Nephron (organoid): ENCODE data around the gene E2F1.

ENCODE experiments used
- H3K27ac Mint-ChIP-seq, 3 experiments: 2 replicates each; pipeline ENCODE4 v1.8.0; 2020; ENCODE audit warnings: mixed read lengths in 3 of 3, mild to moderate bottlenecking in 2 of 3, moderate library complexity in 1 of 3
- H3K27me3 Mint-ChIP-seq: 2 replicates; pipeline ENCODE4 v1.8.0; 2021; ENCODE audit warnings: low read depth, mild to moderate bottlenecking, moderate library complexity, mixed read lengths
- H3K36me3 Mint-ChIP-seq: 2 replicates; pipeline ENCODE4 v1.8.0; 2020; ENCODE audit warnings: low read depth, mixed read lengths
- H3K4me1 Mint-ChIP-seq: 2 replicates; pipeline ENCODE4 v1.8.0; 2020; ENCODE audit warnings: mixed read lengths
- H3K4me3 Mint-ChIP-seq, 3 experiments: 2 replicates each; pipeline ENCODE4 v1.8.0; 2020; ENCODE audit warnings: mild to moderate bottlenecking in 3 of 3, mixed read lengths in 3 of 3, moderate library complexity in 2 of 3
- H3K9me3 Mint-ChIP-seq: 2 replicates; pipeline ENCODE4 v1.8.0; 2020; ENCODE audit warnings: mixed read lengths
- TF ChIP-seq, protein P1 (sequence below), 3 experiments: fragments of 200-600 bp; sonication (generic); IDR thresholded peaks; one replicate each; pipeline ENCODE4 v1.5.0; 2021; ENCODE audit warnings: antibody characterized with exemption in 3 of 3; ENCODE audit not compliant: unreplicated experiment in 3 of 3

E2F1 gene

DNA sequence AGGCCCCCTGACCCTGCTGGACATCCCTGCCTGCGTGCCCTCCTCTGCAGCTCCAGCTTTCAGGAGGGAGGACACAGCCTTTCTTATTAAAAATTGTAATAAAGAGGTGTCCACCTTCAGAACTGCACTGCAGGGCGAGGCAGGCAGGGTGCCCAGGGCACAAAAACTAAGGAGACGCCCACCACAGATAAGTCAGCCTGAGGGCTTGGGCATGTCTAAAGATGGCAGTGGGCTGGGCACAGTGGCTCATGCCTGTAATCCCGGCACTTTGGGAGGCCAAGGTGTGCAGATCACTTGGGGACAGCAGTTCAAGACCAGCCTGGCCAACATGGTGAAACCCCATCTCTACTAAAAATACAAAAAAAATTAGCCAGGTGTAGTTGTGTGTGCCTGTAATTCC, 31.0 kb downstream of the E2F1 start:
- Mint-ChIP-seq H3K27ac (peak overlapping the region; percentile 67 to 90 (median 84)), H3K4me3 (no peak overlapping the region), H3K4me1 (peaks cover 12% of the 10 kb centered on the region), H3K36me3 (no peaks in the 10 kb centered on the region), H3K27me3 (no peaks in the 10 kb centered on the region), H3K9me3 (no peaks in the 10 kb centered on the region)
- TF ChIP-seq, protein P1, sequence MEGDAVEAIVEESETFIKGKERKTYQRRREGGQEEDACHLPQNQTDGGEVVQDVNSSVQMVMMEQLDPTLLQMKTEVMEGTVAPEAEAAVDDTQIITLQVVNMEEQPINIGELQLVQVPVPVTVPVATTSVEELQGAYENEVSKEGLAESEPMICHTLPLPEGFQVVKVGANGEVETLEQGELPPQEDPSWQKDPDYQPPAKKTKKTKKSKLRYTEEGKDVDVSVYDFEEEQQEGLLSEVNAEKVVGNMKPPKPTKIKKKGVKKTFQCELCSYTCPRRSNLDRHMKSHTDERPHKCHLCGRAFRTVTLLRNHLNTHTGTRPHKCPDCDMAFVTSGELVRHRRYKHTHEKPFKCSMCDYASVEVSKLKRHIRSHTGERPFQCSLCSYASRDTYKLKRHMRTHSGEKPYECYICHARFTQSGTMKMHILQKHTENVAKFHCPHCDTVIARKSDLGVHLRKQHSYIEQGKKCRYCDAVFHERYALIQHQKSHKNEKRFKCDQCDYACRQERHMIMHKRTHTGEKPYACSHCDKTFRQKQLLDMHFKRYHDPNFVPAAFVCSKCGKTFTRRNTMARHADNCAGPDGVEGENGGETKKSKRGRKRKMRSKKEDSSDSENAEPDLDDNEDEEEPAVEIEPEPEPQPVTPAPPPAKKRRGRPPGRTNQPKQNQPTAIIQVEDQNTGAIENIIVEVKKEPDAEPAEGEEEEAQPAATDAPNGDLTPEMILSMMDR (IDR thresholded peaks at IDR 0.05; ENCODE audit: unreplicated experiment in 3 of 3) = no peak

DNA sequence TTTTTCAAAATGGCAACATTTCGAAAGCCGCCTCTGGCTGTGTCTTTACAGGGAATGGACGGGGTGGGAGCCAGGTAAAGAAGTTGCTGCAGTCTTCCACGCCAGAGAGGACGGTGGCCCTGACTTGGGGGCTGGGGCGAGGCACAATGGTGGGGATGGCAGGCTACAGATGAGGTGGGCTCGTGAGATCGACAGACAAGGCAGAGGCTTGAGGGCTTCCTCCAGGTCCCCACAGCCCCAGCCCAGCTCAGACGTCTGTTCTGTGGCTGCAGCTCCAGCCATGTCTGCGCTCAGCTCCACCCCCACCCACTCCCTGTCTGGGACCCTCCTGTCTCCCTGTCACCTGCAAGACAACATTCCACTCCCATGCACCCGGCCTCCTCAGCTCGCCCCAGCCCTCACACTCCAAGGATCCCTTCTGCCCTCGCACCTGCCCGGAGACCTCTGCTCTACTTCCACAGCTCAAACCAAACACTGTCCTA, 31.5 kb downstream of the E2F1 start:
- Mint-ChIP-seq H3K4me3 (peak overlapping the region in 1 of 3 experiments; percentile 38), H3K27ac (peak overlapping the region; percentile 67 to 90 (median 84)), H3K27me3 (no peaks in the 10 kb centered on the region), H3K36me3 (no peaks in the 10 kb centered on the region), H3K9me3 (no peaks in the 10 kb centered on the region), H3K4me1 (peaks cover 12% of the 10 kb centered on the region)
- TF ChIP-seq, protein P1 (IDR thresholded peaks at IDR 0.05; ENCODE audit: unreplicated experiment in 3 of 3) = no peak

DNA sequence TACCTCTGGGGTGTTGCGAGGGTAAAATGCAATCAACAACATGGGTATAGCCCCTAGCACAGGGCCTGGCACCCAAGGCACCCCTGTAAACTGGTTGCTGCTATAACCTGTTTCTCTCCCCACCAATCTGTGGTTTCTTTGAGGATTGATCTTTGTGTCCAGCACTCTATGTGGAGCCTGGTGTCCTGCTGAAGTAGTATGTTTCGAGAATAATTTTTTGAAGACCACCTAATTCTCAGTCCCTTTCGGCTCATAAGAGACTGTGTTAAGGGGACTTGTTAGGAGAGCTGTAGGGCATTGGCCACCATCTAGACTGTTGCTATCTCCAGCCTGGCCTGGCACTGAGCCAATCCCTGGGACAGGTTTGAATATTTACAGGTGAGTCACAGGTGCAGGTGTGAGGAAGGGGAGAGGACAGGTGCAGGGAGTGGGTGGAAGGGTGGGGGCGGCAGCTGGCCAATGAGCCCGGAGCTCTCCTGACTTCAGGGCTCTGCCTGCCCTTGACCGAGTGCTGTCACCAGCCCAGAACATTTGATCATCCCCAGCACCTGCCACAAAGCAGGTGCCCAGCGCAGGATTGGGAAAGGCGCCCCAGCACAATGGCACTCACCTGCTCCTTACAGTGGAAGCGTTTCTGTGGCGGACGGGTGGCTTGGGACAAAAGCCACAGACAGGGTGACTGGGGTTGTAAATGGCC, 32.1 kb downstream of the E2F1 start:
- no peaks in the 10 kb centered on the region for H3K9me3 Mint-ChIP-seq

DNA sequence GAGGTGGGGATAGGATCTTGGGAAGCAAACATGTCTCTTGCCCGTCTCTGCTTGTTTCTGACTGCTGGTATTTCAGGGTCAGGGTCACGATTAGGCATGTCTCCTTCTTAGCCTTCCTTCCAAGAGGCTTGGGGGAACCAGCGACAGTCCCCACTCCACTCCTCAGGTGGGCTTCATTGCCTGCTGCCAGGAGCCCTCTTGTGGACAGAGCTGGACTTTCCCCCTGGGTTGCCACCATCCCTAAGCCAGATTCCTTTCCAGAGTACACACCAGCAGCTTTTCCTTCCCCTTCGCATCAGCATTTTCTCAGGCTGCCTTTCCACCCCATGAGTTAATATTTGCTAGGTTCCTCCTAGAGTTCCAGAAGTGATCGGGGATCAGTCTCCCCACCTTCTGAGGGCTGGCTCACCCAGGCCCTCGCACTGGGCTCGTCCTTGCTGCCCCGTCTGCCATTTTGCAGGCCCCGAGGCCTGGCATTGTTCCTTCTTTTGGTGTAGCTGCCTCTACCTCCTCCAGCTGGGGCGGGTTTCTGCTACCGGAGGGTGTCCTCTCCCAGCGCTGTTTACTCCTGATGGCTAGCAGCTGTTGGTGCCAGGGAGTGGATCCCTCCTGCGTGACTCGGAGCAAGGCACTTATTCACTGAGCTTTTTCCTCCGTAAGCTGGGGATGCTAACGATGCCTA, 32.8 kb downstream of the E2F1 start:
- no peaks in the 10 kb centered on the region for H3K36me3 Mint-ChIP-seq
- H3K4me3 Mint-ChIP-seq = no peak overlapping the region
- peaks cover 21% of the 10 kb centered on the region for H3K4me1 Mint-ChIP-seq
- no peaks in the 10 kb centered on the region for H3K9me3 Mint-ChIP-seq
- H3K27me3 Mint-ChIP-seq = no peaks in the 10 kb centered on the region
- TF ChIP-seq, protein P1 (IDR thresholded peaks at IDR 0.05; ENCODE audit: unreplicated experiment in 3 of 3) = peak; percentile 86 to 89 (median 88)
- H3K27ac Mint-ChIP-seq = peak overlapping the region; percentile 67 to 90 (median 84)

More for the DNA sequence above, 32.1 kb downstream of the E2F1 start:
- Mint-ChIP-seq H3K4me1 (peaks cover 16% of the 10 kb centered on the region), H3K27ac (peak overlapping the region; percentile 67 to 90 (median 84)), H3K4me3 (no peak overlapping the region), H3K36me3 (no peaks in the 10 kb centered on the region), H3K27me3 (no peaks in the 10 kb centered on the region)
- TF ChIP-seq, protein P1 (IDR thresholded peaks at IDR 0.05; ENCODE audit: unreplicated experiment in 3 of 3) = no peak

DNA sequence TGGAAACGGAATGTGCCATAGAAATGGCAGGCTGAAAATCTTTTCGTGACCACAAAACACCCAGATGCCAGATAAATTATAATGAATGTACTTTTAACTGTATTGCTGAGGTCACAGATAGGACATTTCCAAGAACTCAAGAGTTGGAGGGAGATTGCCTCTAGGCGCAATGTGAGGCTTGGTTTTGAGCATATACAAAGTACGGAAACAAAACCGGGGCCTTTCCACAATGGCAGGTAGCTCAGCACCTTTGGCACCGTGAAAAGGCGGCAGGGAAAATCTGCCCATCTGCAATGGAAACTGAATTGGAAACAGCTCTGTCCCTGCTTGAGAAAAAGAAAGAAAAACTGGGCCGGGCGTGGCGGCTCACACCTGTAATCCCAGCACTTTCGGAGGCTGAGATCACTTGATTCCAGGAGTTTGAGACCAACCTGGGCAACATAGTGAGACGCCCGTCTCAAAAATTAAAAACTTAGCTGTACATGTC, 34.6 kb downstream of the E2F1 start:
- TF ChIP-seq, protein P1 (IDR thresholded peaks at IDR 0.05; ENCODE audit: unreplicated experiment in 3 of 3) = no peak
- Mint-ChIP-seq H3K4me1 (peaks cover 27% of the 10 kb centered on the region), H3K9me3 (no peaks in the 10 kb centered on the region)

More for the DNA sequence above, 34.6 kb downstream of the E2F1 start:
- Mint-ChIP-seq H3K27ac (peak overlapping the region in 1 of 3 experiments; percentile 55), H3K4me3 (no peak overlapping the region), H3K36me3 (no peaks in the 10 kb centered on the region), H3K27me3 (no peaks in the 10 kb centered on the region)
